RWPE1 (cell line): ENCODE data around the gene PNKP.

Source experiments
- CTCF ChIA-PET: fragments of 350-600 bp; sonication (Branson Sonifier 250); formaldehyde crosslinking; extraction: SDS; loops from one replicate; lab custom pipeline; 2021; lab: Yijun Ruan, JAX
- POLR2A ChIA-PET: fragments of 400-600 bp; formaldehyde crosslinking; extraction: SDS; loops from one replicate; lab custom pipeline; 2020; ENCODE audit warnings: antibody characterized with exemption; ENCODE audit not compliant: low non-redundant PET; lab: Yijun Ruan, JAX
- DNase-seq: peaks from one replicate; pipeline ENCODE4 v3.0.0; 2012; ENCODE audit warnings: low spot score
- H3K27ac ChIP-seq: fragments of 450-650 bp; 2 replicates; pipeline ENCODE4 v1.5.1; 2017
- CTCF ChIP-seq: fragments of 450-650 bp; conservative IDR thresholded peaks from 2 replicates; pipeline ENCODE4 v1.5.1; 2017; ENCODE audit warnings: low read depth, mild to moderate bottlenecking

PNKP gene

GRCh38 chr19:49895566-49896297 is 28.4 kb upstream of the PNKP start:
- ChIA-PET POLR2A (no interaction called here), CTCF (no interaction called here)
- TF ChIP-seq CTCF, result no peak
- no peak overlapping the region for H3K27ac ChIP-seq
- DNase-seq, result no peak

DNA sequence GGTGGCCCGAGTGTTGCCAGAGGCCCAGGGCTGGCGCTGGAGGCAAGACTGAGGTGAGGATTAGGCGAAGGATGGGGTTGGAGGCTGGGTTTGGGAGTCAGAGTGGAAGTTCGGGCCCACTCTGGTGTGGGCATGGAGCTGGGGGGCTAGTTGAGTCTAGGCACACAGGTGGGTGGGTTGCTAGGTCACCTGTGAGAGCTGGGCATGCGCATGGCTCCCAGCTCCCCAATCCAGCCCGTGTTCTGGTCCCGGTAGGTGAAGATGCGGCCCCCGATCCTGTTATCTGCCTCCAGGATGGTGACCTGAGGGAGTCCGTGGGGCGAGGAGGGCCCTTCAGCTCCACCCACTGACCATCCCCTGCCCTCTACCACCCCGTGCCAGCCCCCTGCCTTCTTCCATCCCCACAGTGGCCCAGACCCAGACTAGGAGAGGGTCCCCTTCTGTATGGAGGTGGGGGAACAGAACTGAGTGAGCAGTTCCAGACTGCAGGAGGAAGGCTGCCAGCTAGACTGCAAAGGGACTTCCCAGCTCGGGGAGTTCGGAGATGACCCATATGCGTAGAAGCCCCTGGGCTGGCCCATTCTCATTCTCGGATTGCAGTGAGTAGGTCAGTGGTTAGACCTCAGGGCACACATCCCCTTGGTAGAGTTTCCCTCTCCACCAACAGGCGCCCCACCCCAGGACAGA is 27.6 kb upstream of the PNKP start:
- no peak for TF ChIP-seq CTCF
- H3K27ac ChIP-seq, result no peak overlapping the region

DNA sequence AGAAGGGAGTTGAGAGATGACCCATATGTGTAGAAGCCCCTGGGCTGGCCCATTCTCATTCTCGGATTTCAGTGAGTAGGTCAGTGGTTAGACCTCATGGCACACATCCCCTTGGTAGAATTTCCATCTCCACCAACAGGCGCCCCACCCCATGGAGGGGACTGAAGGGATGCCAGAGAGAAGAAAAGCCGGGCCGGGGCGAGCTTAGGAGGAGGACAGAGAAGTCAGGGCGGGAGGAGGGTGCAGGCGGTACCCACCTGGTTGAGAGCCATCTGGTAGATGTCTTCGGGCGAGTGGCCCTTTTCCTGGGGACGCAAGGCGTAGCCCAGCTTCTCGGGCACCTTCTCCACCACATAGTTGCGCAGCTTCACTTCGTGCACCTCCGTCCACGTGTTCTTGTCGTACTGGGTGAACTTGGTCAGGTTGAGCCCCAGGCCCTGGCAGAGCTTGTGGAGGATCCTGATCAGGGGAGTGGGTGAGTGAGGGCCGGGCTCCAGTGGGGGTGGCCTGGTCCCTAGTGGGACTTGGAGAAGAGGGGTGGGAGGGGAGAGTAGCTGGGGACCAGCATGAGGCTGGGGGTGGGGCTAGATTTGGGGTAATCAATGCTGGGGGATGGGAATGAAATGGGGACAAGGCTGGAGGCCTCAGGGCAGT is 26.8 kb upstream of the PNKP start:
- POLR2A ChIA-PET, result no interaction called here
- no peak for TF ChIP-seq CTCF
- no peak overlapping the region for H3K27ac ChIP-seq
- no peak for DNase-seq
- CTCF ChIA-PET, result interaction anchor here (0.5 to 1.1 kb wide), 3 partner anchors 230 to 723 kb away, joined by 3 to 4 read pairs (median 3); no protein-coding TSS in a partner anchor

More for the DNA sequence above, 27.6 kb upstream of the PNKP start:
- CTCF ChIA-PET, result interaction anchor here (0.6 to 1.1 kb wide), 2 partner anchors 45 to 241 kb away, joined by 3 to 4 read pairs; no protein-coding TSS in a partner anchor
- POLR2A ChIA-PET, result no interaction called here
- no peak for DNase-seq

GRCh38 chr19:49892716-49893115 is 25.3 kb upstream of the PNKP start:
- no peak for DNase-seq
- CTCF ChIA-PET, result interaction anchor here (1.4 kb wide), 1 partner anchor 22 kb away, joined by 4 read pairs; no protein-coding TSS in a partner anchor
- no peak overlapping the region for H3K27ac ChIP-seq
- POLR2A ChIA-PET, result no interaction called here
- no peak for TF ChIP-seq CTCF

- TF ChIP-seq CTCF, result no peak
These were observed 24.0 kb upstream of the PNKP start for GRCh38 chr19:49891393-49891792.

More at GRCh38 chr19:49891393-49891792, 24.0 kb upstream of the PNKP start:
- DNase-seq, result no peak
- POLR2A ChIA-PET, result no interaction called here
- H3K27ac ChIP-seq, result no peak overlapping the region; the same call in 1 of the 2 replicates
- CTCF ChIA-PET, result interaction anchor here (1.4 kb wide), 1 partner anchor 23 kb away, joined by 4 read pairs; no protein-coding TSS in a partner anchor
